Right ventricle myocardium inferior (tissue), 1 donor: ENCODE results near the gene CRTC3. TPM values are rescaled to one million over a fixed set of nuclear protein-coding genes. Genes with fewer than 3 reads are reported as not detected.

Source experiments
- total RNA-seq: library from RNA; stranded (reverse); fragmentation: NEBNext Ultra II Directional; extraction: Animal tissue kit (Norgen Biotek cat#: 25700); gene quantifications from one replicate; pipeline ENCODE4 v1.2.1, GENCODE V29; 2021
- donor health status: DM: no; HTN: yes; CAD: no; lungs with severe emphysema.

The CRTC3 gene
- total RNA-seq, 1 donor from 2014 or later = 25.8 TPM

Other genes with a start within 250 kb of the CRTC3 start
- 4.6 TPM for gene ZNF774, start 177.6 kb upstream of the CRTC3 start, total RNA-seq
- 47.6 TPM for gene IQGAP1, start 141.7 kb upstream of the CRTC3 start, total RNA-seq
- gene BLM, start 187.4 kb downstream of the CRTC3 start, total RNA-seq = 26.6 TPM